NCI-H2227 (cell line): ENCODE data around the gene NMNAT3.

Source experiments
- DNase-seq: peaks from one replicate; lab custom pipeline; 2025; ENCODE audit not compliant: unreplicated experiment; lab: John Stamatoyannopoulos, UW

The NMNAT3 gene

DNA sequence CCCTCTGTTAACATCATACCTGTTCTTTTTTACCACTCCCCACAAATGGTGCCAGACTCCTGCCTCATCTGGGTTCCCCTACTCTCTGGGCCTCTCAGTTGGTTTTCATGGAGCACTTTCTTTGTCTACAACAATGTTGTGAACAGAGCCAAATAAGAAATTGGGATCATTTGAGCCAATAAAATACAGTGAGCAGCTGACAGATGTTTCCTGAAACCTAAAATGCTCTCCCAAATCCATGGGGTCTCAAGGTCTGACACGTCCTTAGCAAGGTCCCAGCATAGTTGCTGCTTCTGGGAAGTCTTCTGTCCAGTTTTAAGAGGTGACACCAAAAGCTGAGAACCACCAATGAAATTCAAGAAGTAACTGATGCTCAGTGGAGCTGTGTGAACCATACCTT, 1.7 kb downstream of the NMNAT3 start:
- no peak for DNase-seq

DNA sequence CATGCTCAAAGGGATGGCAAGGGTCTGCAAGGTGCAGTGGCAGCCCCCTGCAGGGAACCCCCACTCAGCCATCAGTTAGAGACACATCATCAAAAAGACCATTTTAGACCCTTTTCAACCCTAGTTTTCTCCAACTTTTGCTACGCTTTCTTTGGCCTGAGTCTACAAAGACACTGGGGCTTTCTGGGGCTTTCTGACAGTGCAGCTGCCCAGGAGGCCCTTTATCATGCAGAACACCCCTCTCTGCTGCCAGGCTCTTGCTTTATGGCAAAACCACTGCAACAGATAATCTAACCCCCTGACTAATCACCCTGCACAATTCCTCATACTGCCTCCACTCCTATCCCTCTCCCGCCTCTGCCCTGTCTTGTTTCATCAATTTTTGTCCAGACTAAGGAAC, 2.4 kb downstream of the NMNAT3 start:
- no peak for DNase-seq

DNA sequence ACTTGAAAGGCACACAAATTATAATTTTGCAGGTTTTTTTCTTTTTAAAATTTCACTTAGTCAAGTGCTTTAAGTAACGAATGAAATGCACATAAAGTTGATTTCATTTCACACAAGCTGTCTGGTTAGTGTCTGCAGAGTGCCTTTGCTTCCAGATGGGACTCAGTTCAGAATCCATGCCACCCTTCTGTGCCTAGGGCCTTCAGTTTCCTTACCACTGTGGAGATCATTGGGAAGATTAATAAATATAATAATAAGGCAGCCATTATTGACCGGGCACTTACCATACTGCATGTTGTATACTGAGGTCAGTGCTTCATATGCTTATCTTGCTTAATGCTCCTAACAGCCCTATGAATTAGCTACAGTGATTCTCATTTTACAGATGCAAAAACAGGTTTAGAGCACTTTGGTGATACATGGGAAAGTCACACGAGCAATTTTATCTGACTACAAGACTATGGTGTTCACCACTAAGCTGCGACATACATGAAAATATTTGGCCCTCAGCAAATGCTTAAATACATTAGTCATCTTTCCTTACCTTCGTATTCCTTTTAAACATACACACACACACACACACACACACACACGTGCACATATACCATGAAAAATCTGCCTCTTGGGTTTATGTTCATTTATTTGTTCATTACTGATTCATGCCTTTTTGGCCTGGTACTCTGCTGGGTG, 3.1 kb downstream of the NMNAT3 start:
- DNase-seq: no peak

DNA sequence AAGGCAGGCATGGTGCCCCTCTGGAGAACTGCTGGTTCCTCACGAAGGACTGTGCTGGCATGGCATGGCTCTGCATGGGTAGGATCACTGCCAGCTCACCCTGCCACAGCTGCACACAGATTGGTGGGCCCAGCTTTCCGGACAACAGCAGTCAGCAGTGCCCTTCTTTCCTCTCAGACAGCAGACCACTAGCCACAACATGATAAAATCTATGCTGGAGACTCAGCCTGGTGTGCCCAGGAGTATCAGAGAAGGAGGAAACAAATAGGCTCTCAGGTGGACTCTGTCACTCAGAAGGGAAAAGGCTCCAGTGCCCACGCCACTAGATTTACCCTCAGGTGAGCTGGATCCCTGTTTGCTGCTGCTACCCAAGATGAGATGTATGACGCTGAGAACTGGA, 4.9 kb downstream of the NMNAT3 start:
- no peak for DNase-seq

DNA sequence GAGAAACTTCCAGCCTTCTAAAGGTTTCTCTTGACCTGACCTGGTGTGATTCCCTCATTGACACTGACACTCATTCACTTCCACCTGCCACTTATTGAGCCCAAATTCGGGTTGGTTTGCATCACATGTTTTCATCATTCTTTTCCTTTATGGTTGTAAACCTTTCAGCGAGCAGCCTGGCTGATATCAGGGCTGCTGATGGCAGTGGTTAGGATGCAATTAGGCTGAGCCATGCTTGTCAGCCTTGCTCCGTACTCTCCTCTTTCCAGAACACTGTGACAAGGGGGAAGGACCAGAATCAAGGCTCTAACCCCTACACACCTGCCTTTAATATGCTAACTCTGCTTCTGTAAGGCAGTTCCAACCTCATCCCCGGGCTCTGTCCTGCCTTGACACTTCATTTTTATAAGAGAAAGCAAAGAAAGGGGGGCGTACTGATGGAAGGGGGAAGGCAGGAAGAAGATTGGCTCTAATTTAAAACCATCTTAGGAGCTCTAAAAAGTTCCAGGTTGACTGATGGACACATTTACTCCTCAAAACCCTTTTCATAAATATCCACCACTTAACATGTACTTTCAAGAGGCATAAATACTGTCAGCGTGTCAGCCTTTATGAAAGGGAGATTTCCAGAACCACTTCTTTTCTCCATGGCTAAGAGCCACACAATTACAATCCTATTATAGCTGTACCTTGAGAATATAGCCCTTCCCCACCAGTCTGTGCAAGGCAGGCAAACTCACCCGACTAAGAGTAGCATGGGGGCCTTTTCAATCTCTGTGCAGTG, 5.7 kb downstream of the NMNAT3 start:
- peak; percentile 70 for DNase-seq

DNA sequence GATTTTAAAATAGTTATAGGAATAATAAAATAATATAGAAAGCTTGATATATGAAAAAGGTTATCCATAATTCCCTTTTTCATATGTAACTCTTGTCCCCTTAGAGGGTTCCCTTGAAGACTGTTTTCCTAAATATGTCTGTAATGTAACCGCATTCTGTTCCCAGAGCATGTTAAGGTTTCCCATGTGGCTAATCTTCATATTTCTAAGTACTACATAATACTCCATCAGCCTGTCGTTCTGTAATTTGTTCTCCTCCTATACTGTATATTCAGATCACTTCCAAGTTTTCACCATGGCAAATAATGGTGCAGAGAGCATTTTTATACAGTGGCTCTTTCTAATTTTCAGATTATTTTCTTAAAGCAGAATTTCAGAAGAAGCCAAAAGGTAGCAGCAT, 6.7 kb downstream of the NMNAT3 start:
- no peak for DNase-seq

DNA sequence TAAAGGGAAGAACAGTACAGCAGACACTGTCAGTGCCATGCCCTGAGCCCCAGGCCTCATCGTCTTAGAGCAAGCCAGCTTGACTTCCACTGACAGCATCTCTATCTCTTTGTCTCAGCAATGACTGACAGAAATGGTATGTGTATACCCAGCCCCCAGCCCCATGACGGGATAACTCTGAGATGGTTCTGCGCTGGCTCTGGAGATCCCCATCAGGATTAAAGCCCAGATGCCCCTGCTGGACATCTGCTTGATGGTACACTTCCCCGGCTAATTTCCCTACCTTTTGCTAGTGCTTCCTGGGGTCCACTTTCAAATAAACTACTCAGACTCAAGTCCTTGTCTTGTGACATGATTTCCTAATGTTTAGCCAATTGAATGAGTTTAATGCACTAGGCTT, 7.6 kb downstream of the NMNAT3 start:
- no peak for DNase-seq

DNA sequence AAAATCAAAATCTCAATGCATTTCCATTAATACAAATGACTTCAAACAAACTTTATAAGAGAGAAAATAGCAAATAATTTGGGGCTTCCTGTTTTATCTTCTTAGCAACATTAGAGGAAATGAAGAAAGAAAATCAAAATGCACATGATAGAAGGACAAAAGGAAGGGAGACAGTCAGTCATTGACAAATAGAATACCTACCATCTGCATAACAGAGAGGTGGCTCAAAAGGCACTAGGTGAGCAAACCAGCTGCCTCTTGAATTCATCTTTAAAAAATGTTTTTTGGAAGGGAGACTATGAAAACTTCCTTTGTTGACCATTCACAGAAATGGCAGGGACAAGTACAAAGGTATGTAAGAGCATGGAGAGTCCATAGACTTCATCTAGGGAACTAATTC, 9.4 kb downstream of the NMNAT3 start:
- DNase-seq: no peak

DNA sequence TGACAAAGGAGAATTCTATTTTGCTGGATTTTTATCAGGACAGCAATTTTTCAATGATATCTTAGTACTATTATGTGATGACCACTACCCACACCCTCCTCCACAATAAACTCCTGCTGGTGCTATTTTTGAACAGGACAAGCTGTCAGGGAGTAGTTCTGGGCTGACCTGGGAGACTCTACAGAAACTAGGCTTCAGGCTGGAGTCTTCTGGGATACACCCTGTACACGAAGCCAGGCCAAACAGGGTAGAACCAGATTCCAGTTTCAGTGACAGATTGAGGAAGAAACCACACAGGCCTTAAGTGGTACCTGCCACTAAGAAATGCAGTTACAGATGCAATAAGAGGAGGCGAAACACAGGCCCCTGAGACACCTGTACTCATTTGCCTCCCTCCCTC, 12.8 kb downstream of the NMNAT3 start:
- no peak for DNase-seq

DNA sequence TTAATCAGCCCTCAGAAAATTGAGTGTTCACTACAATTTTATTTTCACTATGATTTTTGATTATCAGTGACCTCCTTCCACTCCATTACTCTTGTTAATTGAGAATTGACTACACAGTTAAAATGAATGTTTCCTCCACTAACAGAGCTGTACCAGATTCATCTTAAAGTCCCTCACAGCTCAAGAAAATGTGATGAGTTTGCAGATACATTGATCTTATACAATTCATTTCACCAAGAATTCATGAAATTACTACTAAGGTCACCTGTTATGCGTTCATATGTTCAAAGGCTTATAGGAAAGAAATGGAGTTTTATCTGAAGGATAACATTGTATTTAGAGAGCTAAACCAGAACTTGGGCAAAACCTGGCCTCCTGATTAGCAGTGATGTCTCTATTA, 17.5 kb downstream of the NMNAT3 start:
- no peak for DNase-seq

DNA sequence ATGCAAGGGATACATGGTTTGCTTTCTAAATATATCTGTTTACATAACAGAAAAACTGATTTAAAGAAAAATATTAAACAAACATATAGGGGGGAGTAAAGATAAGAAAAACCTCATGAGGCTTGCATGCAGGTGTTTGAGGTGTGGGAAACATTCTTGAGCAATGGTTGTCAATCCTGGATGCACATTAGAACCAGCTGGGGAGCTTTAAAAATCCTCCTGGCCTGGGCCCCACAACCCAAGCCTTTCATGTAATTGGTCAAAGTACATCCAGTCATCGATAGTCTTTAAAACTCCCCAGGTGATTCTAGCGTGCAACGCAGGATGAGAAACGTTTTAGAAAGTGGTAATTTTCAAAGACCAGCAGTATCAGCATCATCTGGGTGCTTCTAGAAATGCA, 18.3 kb downstream of the NMNAT3 start:
- no peak for DNase-seq

DNA sequence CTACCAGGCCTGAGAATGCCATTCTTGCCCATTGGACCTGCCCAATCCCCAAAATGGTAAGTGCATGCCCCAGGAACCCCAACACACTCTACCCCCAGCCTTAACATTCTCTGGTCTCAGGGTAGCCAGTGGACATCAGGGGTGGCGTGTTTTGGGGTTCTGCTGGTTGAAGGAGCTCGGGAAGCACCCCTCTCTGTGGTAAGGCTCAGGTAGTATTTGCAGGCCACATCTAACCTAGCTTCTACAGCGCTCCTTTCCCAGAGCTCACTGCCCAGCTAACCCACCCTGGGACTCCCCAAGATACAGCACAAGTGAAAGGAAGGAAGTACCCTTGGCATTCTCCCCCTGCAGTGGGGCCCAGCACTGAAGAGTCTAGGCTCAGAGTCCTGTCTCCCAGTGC, 19.8 kb downstream of the NMNAT3 start:
- DNase-seq: no peak

DNA sequence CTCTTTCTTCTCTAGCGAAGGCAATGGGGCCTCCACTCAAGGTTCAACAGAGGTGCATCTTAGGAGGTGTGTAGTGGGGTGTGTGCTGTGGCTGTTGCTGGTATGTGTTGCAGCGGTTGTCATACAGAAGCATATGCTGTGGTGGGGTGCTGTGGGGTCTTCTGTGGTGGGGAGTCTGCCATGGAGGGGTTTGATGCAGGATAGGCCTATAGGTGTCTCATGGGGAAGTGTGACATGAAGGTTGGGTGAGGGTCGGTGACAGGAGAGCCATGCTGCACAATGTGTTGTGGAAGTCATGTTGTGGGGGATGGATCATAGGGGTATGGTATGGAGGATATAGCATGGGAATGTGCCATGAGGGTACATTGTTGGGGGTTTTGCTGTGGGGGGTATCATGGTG, 20.3 kb downstream of the NMNAT3 start:
- DNase-seq: no peak

DNA sequence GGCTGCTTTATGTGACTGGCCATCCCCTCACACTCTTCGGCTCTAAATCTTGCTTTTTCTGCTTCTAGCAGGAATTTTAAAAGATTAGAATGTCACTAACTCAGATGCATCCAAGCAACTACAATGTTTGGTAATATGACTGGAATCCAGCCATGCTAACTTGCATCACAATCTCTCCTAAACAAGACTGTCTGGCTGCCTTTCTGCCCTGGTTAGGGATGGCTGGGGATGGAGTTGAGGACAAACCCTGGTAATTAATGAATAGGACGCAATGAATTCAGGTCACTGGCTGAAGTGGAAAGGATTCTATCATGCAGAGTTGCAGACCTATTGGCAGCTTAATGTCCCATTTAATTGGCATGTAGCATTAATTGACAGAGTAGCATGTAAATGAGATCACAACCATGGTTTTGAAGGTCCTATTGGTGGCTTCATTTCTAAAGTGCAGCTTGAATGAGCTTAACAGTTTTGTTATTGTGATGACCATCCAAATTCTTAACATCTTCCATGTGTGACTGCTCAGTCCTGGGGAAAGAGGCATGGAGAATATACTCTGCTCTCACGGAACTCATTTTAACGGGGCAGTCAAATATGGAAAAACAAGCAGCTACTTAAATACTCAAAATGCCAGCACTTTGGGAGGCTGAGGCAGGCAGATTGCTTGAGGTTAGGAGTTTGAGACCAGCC, 21.7 kb downstream of the NMNAT3 start:
- DNase-seq: no peak

DNA sequence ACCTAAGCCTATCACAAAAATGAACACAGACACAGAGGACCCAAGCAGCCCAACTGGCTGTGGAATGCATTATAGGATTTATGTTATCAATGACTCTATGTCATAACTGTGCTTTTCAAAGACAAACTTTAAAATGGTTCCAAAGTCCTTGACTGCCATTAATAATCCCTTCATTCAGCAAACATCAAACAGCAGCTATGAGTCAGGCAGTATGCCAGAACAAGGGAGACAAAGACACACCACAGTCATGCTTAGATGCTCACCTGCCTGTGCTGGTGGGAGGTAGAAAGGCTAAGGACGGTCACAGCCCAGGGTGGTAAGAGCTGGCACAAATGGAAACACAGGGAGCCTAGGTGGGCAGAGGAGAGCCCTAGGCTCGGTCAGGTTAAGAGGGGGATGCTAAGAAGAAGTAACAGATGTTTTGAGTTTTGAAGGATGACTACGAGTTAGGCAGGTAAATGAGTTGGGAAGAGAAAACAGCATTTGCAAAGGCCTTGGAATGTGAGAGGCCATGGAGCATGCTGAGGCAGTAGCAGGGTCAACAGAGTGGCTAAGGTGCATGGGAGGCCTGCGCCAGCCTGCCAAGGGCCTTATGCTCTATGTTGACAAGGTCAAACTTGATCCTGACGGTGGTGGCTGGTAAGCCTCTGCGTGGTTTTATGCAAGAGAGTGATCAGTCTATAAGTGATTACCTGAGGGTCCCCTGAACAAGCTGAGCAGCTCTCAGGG, 23.0 kb downstream of the NMNAT3 start:
- DNase-seq: no peak

DNA sequence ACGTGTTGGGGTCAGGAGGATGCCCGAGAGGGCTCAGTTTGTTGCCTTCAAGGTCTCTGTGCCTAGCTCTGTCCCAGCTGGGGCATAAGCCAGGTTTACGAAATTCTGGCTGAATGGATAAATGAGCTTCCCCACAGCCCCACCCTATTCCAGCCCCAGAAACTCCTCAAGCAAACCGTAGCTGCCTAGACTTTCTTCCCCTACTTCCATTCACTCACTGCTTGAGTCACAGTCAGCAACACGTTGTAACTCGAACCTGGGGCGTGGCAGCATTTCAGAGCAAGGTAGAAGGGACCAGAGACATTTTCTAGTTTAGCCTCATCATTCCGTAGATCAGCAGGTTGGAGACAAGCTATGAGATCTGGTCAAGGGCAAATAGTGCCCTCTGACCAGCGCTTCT, 24.2 kb downstream of the NMNAT3 start:
- DNase-seq: no peak

DNA sequence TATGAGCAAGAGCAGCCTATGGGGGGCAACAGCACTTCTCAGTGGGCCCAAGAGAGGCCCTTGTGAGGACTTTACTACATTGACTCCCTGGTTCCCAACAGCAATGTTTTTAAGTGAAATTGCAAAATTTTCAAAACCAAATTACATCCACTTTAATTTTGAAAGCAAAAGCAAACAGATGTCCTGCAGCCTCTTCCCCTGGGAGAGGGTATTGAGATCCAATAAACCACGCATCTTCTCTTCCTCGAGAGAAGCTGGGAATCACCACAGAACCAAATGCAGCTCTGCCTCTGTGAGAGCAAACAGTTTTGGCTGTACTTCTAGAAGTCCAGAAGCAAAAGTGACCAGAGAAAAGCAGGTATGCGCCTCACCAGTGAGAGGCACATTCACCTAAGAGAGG, 25.2 kb downstream of the NMNAT3 start:
- no peak for DNase-seq

DNA sequence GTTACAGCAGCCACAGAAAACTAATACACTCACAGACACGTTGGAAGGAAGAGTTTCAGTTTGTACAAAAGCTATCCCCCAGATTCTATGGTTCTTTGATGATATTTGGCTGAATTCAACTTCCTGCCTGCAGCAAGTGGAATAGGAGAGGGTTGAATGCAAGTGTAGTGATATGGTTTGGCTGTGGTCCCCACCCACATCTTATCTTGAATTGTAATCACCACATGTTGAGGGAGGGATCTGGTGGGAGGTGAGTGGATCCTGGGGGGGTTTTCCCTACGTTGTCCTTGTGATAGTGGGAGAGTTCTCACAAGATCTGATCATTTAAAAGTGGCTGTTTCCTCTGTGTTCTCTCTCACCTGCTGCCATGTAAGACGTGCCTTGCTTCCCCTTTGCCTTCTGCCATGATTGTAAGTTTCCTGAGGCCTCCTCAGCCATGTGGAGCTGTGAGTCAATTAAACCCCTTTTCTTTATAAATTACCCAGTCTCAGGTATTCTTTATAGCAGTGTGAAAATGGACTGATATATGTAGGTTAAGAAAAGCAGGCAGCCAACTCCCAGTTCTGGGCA, 29.8 kb downstream of the NMNAT3 start:
- DNase-seq: no peak

DNA sequence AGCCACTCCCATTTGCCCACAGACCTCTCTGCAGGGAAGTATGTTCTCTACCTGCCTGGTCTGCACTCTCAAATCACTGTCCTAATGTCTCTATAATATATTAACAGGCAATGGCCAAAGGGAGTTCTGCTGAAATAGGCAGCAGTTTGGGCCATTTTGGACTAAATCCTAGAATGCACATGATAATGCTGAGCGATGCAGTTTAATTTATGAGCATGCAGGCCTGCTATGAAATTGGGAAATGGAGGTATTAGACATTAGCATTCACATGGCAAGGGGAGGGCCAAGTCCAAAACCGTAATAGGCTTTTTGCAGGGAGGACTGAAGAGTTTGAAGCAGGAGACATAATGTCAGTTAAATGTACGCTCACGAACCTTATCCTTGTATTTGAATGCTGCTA, 31.3 kb downstream of the NMNAT3 start:
- no peak for DNase-seq

DNA sequence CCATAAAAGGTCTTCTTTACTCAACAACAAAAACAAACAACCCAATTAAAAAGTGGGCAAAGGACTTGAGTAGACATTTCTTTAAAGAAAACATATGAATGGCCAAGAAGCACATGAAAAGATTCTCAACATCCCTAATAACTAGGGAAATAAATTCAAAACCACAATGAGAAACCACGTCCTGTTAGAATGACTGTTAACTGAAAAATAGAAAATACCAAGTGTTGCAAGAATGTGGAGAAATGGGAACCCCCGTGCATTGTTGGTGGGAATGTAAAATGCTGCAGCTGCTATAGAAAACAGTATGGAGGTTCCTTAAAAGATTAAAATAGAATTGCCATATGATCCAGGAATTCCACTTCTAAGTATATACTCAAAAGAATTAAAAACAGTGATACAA, 34.8 kb downstream of the NMNAT3 start:
- DNase-seq: no peak

DNA sequence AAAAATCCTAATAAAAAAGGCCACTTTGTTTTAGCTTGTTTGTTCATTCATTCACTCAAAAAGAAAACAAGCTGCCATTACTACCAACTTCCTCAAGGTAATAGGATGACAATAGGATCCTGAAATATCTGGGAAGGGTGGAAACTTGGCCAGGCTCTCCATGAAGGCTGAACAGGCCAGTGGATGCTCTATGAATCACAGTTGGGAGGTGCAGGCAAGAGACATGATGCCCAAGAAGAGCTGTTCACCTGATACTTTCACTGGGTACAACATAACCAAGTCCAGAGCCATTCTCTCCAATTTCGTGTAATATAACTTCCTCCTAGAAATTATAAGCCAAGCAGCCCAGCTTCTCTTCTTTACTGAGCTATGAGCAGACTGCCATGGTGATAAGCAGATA, 37.3 kb downstream of the NMNAT3 start:
- DNase-seq: no peak
